Activated CD4-positive, alpha-beta T cell treated with anti-CD3 and anti-CD28 coated beads for 24 hours (primary cell): ENCODE measurements around the gene FSTL3.
"Not testable (repeated sequence)": the region's sequence is repeated elsewhere in the genome, so short reads cannot be mapped to it uniquely, and the experiment has no call there.

Source experiments
- DNase-seq, 2 donors: peaks; one replicate each; pipeline ENCODE4 v3.0.0-alpha.2; 2020; ENCODE audit warnings: low read depth in 2 of 2

The FSTL3 gene

GRCh38 chr19:681029-682019 lies 5.1 kb downstream of the FSTL3 start:
- peak in 1 of 2 donors; percentile 90 for DNase-seq

- no peak for DNase-seq
These were observed 6.6 kb downstream of the FSTL3 start for GRCh38 chr19:682678-683320.

- no peak for DNase-seq
These were observed 9.3 kb downstream of the FSTL3 start for GRCh38 chr19:685454-685931.

GRCh38 chr19:686589-687297 lies 10.6 kb downstream of the FSTL3 start:
- no peak for DNase-seq

GRCh38 chr19:687569-688166 lies 11.5 kb downstream of the FSTL3 start:
- DNase-seq, result no peak

- no peak for DNase-seq
These were observed 12.0 kb downstream of the FSTL3 start for GRCh38 chr19:688214-688613.

- no peak for DNase-seq
These were observed 12.8 kb downstream of the FSTL3 start for GRCh38 chr19:688992-689391.

- DNase-seq, result no peak
These were observed 14.0 kb downstream of the FSTL3 start for GRCh38 chr19:690203-690602.

GRCh38 chr19:694481-695351 lies 18.5 kb downstream of the FSTL3 start:
- no peak for DNase-seq

- no peak for DNase-seq
These were observed 19.3 kb downstream of the FSTL3 start, which contains the start of gene PRSS57 for GRCh38 chr19:695352-695949. TSS of gene PRSS57 (minus strand) at chr19:695452. CDS start at chr19:695430, 22 bp downstream.

- not testable (repeated sequence) for DNase-seq
These were observed 22.3 kb downstream of the FSTL3 start for GRCh38 chr19:698529-698928.

GRCh38 chr19:699885-700284 lies 23.7 kb downstream of the FSTL3 start:
- not testable (repeated sequence) for DNase-seq

GRCh38 chr19:702847-703246 lies 26.7 kb downstream of the FSTL3 start:
- DNase-seq, result not testable (repeated sequence)

GRCh38 chr19:703329-703650 lies 27.1 kb downstream of the FSTL3 start:
- DNase-seq, result no peak

GRCh38 chr19:703651-704446 lies 27.7 kb downstream of the FSTL3 start:
- peak; percentile 23 to 60 for DNase-seq

GRCh38 chr19:704447-704741 lies 28.2 kb downstream of the FSTL3 start:
- no peak for DNase-seq

GRCh38 chr19:708154-709143 lies 32.3 kb downstream of the FSTL3 start, which contains the start of gene PALM:
TSS of gene PALM (plus strand) at chr19:708935. CDS start at chr19:709147, 212 bp downstream.
- DNase-seq, result no peak

- no peak for DNase-seq
These were observed 33.2 kb downstream of the FSTL3 start for GRCh38 chr19:709196-709964.
